ENCODE results near the gene TRMT61B.

Gene TRMT61B

GRCh38 chr2:28870146-28870891, at the start of gene TRMT61B:
Gene TRMT61B (minus strand): TSS chr2:28870309. CDS start chr2:28870277, 32 bp downstream.
- POLR2A ChIA-PET, result interaction anchor here (0.7 to 1.3 kb wide), 4 partner anchors 20 to 36 kb away, joined by 3 to 6 read pairs (median 3); partner anchors contain the start of gene WDR43
- DNase-seq (ENCODE audit: extremely low spot score), result peak; percentile 98
- CTCF ChIA-PET, result interaction anchor here (0.7 to 1.8 kb wide), 6 partner anchors 9 to 276 kb away, joined by 3 to 6 read pairs (median 4); no protein-coding TSS in a partner anchor
- no peak for TF ChIP-seq CTCF (IDR thresholded peaks at IDR 0.05; ENCODE audit: control extremely low read depth, extremely low read depth, low read depth, missing control alignments)

GRCh38 chr2:28915939-28916338, 45.8 kb upstream of the TRMT61B start:
- no peak for TF ChIP-seq CTCF (IDR thresholded peaks at IDR 0.05; ENCODE audit: control extremely low read depth, extremely low read depth, low read depth, missing control alignments)
- CTCF ChIA-PET, result interaction anchor here (1.6 to 1.7 kb wide), 2 partner anchors 20 to 22 kb away, joined by 3 to 6 read pairs; no protein-coding TSS in a partner anchor
- POLR2A ChIA-PET, result no interaction called here

GRCh38 chr2:28909655-28910353, 39.7 kb upstream of the TRMT61B start:
- no peak for TF ChIP-seq CTCF (IDR thresholded peaks at IDR 0.05; ENCODE audit: control extremely low read depth, extremely low read depth, low read depth, missing control alignments)
- ChIA-PET POLR2A (no interaction called here), CTCF (interaction anchor here (0.8 to 1.5 kb wide), 8 partner anchors 9 to 210 kb away, joined by 3 to 6 read pairs (median 4); no protein-coding TSS in a partner anchor)
- DNase-seq (ENCODE audit: extremely low spot score), result no peak

More at GRCh38 chr2:28915939-28916338, 45.8 kb upstream of the TRMT61B start:
- no peak for DNase-seq (ENCODE audit: extremely low spot score)

GRCh38 chr2:28908172-28908571, 38.1 kb upstream of the TRMT61B start:
- CTCF ChIA-PET, result interaction anchor here (1.2 kb wide), 1 partner anchor 13 kb away, joined by 3 read pairs; no protein-coding TSS in a partner anchor
- TF ChIP-seq CTCF (IDR thresholded peaks at IDR 0.05; ENCODE audit: control extremely low read depth, extremely low read depth, low read depth, missing control alignments), result no peak
- POLR2A ChIA-PET, result no interaction called here
- no peak for DNase-seq (ENCODE audit: extremely low spot score)

- no peak for DNase-seq (ENCODE audit: extremely low spot score)
- CTCF ChIA-PET, result no interaction called here
- TF ChIP-seq CTCF (IDR thresholded peaks at IDR 0.05; ENCODE audit: control extremely low read depth, extremely low read depth, low read depth, missing control alignments), result no peak
- POLR2A ChIA-PET, result no interaction called here
Observed at GRCh38 chr2:28906821-28907220, 36.7 kb upstream of the TRMT61B start.

- no peak for DNase-seq (ENCODE audit: extremely low spot score)
- POLR2A ChIA-PET, result no interaction called here
- CTCF ChIA-PET, result interaction anchor here (1.6 kb wide), 1 partner anchor 17 kb away, joined by 3 read pairs; no protein-coding TSS in a partner anchor
- TF ChIP-seq CTCF (IDR thresholded peaks at IDR 0.05; ENCODE audit: control extremely low read depth, extremely low read depth, low read depth, missing control alignments), result no peak
Observed at GRCh38 chr2:28906376-28906775, 36.3 kb upstream of the TRMT61B start.
